HUES64 (cell line): ENCODE results near the gene SPTSSA.
"Not testable (repeated sequence)": the region's sequence is repeated elsewhere in the genome, so short reads cannot be mapped to it uniquely, and the experiment has no call there.

Source experiments
- H3K27ac ChIP-seq: 2 replicates; pipeline ENCODE4 v1.7.0; 2013; ENCODE audit warnings: low read depth, low read length, inconsistent platforms
- H3K27me3 ChIP-seq: 2 replicates; pipeline ENCODE4 v1.6.1; 2013; ENCODE audit warnings: mild to moderate bottlenecking, low read length; ENCODE audit not compliant: insufficient read depth
- H3K36me3 ChIP-seq: 2 replicates; pipeline ENCODE4 v1.6.1; 2013; ENCODE audit warnings: mild to moderate bottlenecking, low read length; ENCODE audit not compliant: insufficient read depth
- H3K4me1 ChIP-seq: 2 replicates; pipeline ENCODE4 v1.6.1; 2013; ENCODE audit warnings: mild to moderate bottlenecking, low read length, moderate library complexity; ENCODE audit not compliant: insufficient read depth
- H3K4me3 ChIP-seq: 2 replicates; pipeline ENCODE4 v1.5.1; 2013; ENCODE audit warnings: mild to moderate bottlenecking, low read length, moderate library complexity
- H3K9ac ChIP-seq: 2 replicates; pipeline ENCODE4 v1.6.1; 2013; ENCODE audit warnings: mild to moderate bottlenecking, low read depth, low read length
- H3K9me3 ChIP-seq: 2 replicates; pipeline ENCODE4 v1.6.1; 2013; ENCODE audit warnings: low read depth, low read length; ENCODE audit not compliant: insufficient read depth
- WGBS: fragments of 150-250, 120-280 bp; methylation state at CpG from one replicate; pipeline ENCODE4 v1.1.7; 2013; ENCODE audit warnings: missing lambda C conversion rate; 5-methylcytosine and 5-hydroxymethylcytosine counted together

The SPTSSA gene

DNA sequence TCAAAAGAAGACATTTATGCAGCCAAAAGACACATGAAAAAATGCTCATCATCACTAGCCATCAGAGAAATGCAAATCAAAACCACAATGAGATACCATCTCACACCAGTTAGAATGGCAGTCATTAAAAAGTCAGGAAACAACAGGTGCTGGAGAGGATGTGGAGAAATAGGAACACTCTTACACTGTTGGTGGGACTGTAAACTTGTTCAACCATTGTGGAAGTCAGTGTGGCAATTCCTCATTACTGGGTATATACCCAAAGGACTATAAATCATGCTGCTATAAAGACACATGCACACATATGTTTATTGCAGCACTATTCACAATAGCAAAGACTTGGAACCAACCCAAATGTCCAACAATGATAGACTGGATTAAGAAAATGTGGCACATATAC lies 76.2 kb downstream of the SPTSSA start:
- not testable (repeated sequence) for H3K9ac ChIP-seq, H3K27me3 ChIP-seq, H3K36me3 ChIP-seq, H3K27ac ChIP-seq, H3K9me3 ChIP-seq, H3K4me3 ChIP-seq, H3K4me1 ChIP-seq

DNA sequence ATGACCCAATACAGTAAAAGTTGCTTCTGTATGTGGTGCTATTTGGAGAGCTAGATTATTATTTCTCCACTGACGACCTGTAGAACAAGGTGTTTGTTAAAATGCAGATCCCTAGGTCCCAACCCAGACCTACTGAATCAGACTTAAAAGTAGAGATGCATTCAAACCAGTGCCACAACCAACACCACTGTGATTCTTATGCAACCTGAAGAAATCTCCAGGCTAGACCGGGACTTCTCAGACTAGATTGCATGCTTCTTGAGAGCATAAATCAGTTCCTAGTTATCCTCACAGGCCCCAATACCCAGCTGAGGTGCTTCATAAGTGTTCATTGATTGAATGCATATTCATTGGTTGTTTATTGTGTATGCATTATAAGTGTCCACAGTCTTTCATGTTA lies 78.2 kb downstream of the SPTSSA start:
- Histone ChIP-seq H3K9ac (no peak overlapping the region), H3K4me3 (no peak overlapping the region), H3K9me3 (no peaks in the 10 kb centered on the region), H3K36me3 (no peaks in the 10 kb centered on the region), H3K27ac (no peak overlapping the region), H3K4me1 (no peaks in the 10 kb centered on the region), H3K27me3 (no peaks in the 10 kb centered on the region)
- 87% methylated on average over 2 of the region's 2 CpGs for WGBS
